ENCODE results near the gene CNTN4.

- TF ChIP-seq, protein P1, sequence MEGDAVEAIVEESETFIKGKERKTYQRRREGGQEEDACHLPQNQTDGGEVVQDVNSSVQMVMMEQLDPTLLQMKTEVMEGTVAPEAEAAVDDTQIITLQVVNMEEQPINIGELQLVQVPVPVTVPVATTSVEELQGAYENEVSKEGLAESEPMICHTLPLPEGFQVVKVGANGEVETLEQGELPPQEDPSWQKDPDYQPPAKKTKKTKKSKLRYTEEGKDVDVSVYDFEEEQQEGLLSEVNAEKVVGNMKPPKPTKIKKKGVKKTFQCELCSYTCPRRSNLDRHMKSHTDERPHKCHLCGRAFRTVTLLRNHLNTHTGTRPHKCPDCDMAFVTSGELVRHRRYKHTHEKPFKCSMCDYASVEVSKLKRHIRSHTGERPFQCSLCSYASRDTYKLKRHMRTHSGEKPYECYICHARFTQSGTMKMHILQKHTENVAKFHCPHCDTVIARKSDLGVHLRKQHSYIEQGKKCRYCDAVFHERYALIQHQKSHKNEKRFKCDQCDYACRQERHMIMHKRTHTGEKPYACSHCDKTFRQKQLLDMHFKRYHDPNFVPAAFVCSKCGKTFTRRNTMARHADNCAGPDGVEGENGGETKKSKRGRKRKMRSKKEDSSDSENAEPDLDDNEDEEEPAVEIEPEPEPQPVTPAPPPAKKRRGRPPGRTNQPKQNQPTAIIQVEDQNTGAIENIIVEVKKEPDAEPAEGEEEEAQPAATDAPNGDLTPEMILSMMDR (IDR thresholded peaks at IDR 0.05): no peak
- no peak for TF ChIP-seq POLR2A (IDR thresholded peaks at IDR 0.05)
These were observed 869.8 kb downstream of the CNTN4 start for GRCh38 chr3:2968475-2968874.

Data from vagina (tissue), 2 donors.